IPS-20b (cell line): Measurements from ENCODE around the gene KCNMB1.
A peak's percentile ranks its signal among the peaks of the same experiment; 100 is the strongest.
"Not testable (repeated sequence)": the region's sequence is repeated elsewhere in the genome, so short reads cannot be mapped to it uniquely, and the experiment has no call there.

ENCODE experiments used
- H3K27ac ChIP-seq: one replicate; pipeline ENCODE4 v1.5.1; 2013; ENCODE audit warnings: low read length
- H3K27me3 ChIP-seq: 2 replicates; pipeline ENCODE4 v1.6.1; 2013; ENCODE audit warnings: mild to moderate bottlenecking, low read length, inconsistent platforms; ENCODE audit not compliant: insufficient read depth
- H3K36me3 ChIP-seq: 2 replicates; pipeline ENCODE4 v1.6.1; 2013; ENCODE audit warnings: low read depth, mild to moderate bottlenecking, inconsistent platforms, low read length, moderate library complexity; ENCODE audit not compliant: insufficient read depth
- H3K4me1 ChIP-seq: 2 replicates; pipeline ENCODE4 v1.6.1; 2013; ENCODE audit warnings: mild to moderate bottlenecking, control low read depth, inconsistent platforms, low read length, moderate library complexity; ENCODE audit not compliant: insufficient read depth
- H3K4me3 ChIP-seq: 2 replicates; pipeline ENCODE4 v1.5.1; 2013; ENCODE audit warnings: mild to moderate bottlenecking, low read length, inconsistent platforms
- H3K9ac ChIP-seq: 2 replicates; pipeline ENCODE4 v1.6.1; 2013; ENCODE audit warnings: low read depth, mild to moderate bottlenecking, inconsistent platforms, low read length, moderate library complexity
- H3K9me3 ChIP-seq: 2 replicates; pipeline ENCODE4 v1.6.1; 2013; ENCODE audit warnings: mild to moderate bottlenecking, low read depth, low read length, inconsistent platforms; ENCODE audit not compliant: insufficient read depth

KCNMB1 gene

DNA sequence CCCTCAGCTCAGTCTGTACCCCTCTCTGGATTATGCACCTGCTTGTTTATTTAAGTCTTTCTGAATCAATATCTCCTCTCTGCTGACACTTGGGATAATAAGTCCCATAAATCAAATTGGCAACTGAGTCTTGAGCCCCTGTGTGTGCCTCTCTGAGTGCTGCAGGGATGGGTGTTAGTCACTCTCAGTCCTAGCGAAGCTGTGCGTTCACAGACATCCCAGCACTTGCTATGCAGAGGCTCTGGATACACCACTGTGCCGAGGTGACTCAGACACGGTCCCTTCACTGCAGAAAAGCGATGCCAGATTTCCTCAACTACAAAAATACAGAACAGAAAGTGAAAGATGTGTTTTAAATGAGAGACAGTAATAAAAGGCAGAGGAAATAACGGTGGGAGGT lies 4.1 kb upstream of the KCNMB1 start:
- Histone ChIP-seq H3K36me3 (no peaks in the 10 kb centered on the region), H3K27ac (no peak overlapping the region), H3K4me3 (no peak overlapping the region), H3K4me1 (peaks cover 37% of the 10 kb centered on the region), H3K9me3 (no peaks in the 10 kb centered on the region), H3K27me3 (no peaks in the 10 kb centered on the region), H3K9ac (no peak overlapping the region)

DNA sequence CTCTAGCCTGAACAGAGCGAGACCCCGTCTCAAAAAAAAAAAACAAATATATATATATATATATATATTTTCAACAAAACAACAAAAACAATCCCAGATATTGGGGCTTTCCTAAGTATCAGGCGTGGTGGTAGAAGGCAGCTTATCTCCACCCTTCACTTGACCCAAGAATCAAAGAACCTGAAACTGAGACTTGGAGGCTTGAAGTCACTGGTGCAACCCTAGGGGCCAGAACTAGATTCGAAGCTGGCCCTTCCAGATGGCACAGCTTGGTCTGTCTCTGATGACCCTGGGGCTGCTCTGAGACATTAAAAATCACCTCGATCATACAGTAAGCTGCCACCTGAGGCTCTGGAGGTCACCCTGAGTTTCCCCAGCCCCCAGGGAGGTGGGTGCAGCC lies 1.3 kb upstream of the KCNMB1 start:
- Histone ChIP-seq H3K9me3 (no peaks in the 10 kb centered on the region), H3K36me3 (no peaks in the 10 kb centered on the region), H3K4me3 (no peak overlapping the region), H3K4me1 (peaks cover 17% of the 10 kb centered on the region), H3K27me3 (no peaks in the 10 kb centered on the region), H3K27ac (no peak overlapping the region), H3K9ac (no peak overlapping the region)

DNA sequence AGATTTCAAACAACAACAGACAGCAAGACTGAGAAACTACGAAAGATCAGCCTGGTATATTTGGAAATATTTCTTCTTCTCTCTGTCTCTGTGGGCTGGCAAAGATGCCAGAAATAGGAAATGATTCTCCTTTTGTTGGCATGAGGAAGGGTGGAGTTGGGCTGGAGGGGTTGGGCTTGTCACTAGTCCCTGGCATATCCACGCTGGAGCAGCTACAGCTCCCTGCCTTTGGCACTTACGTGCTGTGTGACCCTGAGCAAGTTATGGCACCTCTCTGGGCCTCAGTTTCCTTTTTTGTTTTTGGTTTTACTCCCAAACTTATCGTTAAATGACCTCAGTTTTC lies 354 bp upstream of the KCNMB1 start:
- Histone ChIP-seq H3K9me3 (no peaks in the 10 kb centered on the region), H3K36me3 (no peaks in the 10 kb centered on the region), H3K27me3 (no peaks in the 10 kb centered on the region), H3K4me1 (peaks cover 14% of the 10 kb centered on the region), H3K9ac (no peak overlapping the region), H3K27ac (no peak overlapping the region), H3K4me3 (no peak overlapping the region)

DNA sequence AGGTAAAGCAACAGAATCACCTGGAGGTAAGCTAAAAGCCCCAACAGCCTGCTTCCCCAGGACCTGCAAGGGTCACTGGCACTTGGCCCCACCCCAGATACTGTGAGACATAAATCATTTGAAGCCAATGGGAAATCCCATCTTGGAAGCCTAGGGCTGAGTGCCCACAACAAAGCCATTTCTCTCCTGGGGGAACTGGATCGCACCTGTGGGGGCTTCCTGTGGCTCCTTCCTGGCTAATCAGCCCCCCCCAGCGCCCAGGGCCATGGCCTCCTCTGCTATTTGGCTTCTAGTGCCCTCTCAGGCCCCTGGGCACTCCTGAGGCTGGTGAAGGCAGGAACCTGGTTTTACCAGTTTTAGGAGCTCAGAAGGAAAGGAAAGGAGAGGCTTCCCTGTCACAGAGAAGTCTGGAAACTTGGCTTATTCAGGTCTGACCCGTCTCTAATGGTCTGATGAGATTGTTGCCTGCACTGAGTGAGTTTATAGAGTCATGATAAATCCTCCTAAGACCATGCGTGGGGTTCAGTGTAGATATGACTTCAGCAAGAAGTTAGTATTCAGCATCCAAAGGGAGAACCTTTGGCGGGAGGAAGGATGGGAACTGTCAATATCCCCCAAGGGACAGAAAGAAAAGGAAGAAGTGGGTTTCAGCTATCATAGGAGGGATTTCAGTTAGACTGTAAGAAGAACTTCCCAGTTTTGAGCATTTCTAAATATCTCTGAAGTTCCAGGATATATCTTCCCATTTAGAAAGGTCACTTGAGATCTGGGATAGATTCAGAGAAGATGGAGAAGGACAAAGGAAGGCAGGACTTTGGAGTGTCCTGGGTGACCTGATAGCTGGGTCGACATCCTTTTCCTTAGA lies 1.2 kb downstream of the KCNMB1 start:
- Histone ChIP-seq H3K27me3 (no peaks in the 10 kb centered on the region), H3K4me3 (no peak overlapping the region), H3K27ac (no peak overlapping the region), H3K9ac (peak overlapping the region; percentile 31; the same call in 1 of the 2 replicates), H3K4me1 (peaks cover 7% of the 10 kb centered on the region; the same call in 1 of the 2 replicates), H3K36me3 (no peaks in the 10 kb centered on the region), H3K9me3 (no peaks in the 10 kb centered on the region)

DNA sequence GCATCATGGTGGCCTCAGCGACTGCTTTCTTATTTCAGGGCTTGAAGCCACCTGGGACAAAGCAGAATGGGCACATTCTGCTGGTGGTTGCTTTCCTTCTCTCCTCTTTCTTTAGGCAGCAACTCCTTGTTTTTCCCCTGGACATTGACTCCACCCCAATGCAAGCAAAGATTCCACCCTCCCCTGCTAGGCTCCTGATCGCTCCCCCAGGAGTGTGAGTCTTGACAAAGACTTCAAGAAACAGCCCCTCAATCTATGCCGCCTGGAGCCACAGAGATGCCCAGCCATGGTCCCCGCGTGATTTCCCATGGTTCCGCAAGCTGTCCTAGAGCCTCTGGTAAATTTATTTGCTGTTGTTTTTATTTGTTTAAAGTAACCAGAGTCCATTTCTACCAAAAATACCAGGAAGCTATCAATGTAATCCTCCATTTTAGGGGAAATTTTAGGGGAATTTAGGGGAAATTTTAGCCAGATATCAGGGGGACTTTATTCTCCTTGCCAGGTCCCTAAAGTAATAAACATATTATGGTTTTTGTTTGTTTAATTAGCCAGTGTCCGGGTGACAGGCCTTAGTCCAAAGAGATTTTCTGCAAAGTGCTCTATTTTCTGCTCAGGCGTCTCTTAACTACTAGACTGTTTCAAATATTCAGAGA lies 2.3 kb downstream of the KCNMB1 start:
- Histone ChIP-seq H3K9ac (no peak overlapping the region), H3K27me3 (no peaks in the 10 kb centered on the region), H3K27ac (no peak overlapping the region), H3K4me3 (no peak overlapping the region), H3K9me3 (no peaks in the 10 kb centered on the region), H3K4me1 (peaks cover 7% of the 10 kb centered on the region; the same call in 1 of the 2 replicates), H3K36me3 (no peaks in the 10 kb centered on the region)

DNA sequence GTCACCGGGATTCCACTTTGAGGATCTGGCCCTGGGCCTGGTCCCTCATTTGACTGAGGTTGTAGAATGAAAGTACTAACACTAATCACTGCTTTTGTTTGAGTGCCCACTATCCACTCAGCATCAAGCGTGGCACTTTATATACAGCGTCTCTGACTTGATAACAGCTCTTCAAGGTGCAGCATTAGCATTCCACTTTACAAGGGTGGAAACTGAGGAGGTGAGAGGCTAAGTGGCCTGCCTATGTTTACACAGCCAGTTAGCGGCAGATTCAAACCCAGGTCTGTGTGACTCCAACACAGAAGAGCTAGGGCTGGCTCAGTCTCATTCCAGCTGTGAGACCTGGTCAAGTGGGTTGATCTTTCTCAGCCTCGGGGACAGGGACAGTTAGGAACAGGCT lies 5.9 kb downstream of the KCNMB1 start:
- Histone ChIP-seq H3K9ac (no peak overlapping the region), H3K9me3 (no peaks in the 10 kb centered on the region), H3K4me3 (no peak overlapping the region), H3K4me1 (peaks cover 7% of the 10 kb centered on the region; the same call in 1 of the 2 replicates), H3K36me3 (no peaks in the 10 kb centered on the region), H3K27ac (no peak overlapping the region), H3K27me3 (no peaks in the 10 kb centered on the region)

DNA sequence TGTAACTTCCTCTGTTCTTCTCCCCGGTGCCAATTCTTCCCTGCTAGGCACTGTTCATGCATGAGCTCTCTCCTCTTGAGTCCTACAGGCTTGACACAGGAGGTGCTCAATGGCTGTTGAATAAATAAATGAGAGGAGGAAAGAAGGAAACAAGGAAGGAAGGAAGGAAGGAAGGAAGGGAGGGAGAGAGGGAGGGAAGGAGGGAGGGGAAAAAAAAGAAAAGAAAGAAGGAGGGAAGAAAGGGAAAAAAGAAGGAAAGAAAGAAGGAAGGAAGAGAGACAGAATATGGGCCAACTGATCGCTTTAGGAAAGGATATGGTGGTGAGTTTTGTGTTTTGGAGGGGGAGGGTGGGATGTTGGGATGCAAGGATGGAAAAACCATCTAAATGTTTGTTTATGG lies 6.4 kb downstream of the KCNMB1 start:
- no peaks in the 10 kb centered on the region for H3K9me3 ChIP-seq
- H3K4me1 ChIP-seq = peaks cover 7% of the 10 kb centered on the region; the same call in 1 of the 2 replicates
- H3K27ac ChIP-seq = no peak overlapping the region
- H3K9ac ChIP-seq = no peak overlapping the region
- no peak overlapping the region for H3K4me3 ChIP-seq
- H3K36me3 ChIP-seq = no peaks in the 10 kb centered on the region
- H3K27me3 ChIP-seq = no peaks in the 10 kb centered on the region

DNA sequence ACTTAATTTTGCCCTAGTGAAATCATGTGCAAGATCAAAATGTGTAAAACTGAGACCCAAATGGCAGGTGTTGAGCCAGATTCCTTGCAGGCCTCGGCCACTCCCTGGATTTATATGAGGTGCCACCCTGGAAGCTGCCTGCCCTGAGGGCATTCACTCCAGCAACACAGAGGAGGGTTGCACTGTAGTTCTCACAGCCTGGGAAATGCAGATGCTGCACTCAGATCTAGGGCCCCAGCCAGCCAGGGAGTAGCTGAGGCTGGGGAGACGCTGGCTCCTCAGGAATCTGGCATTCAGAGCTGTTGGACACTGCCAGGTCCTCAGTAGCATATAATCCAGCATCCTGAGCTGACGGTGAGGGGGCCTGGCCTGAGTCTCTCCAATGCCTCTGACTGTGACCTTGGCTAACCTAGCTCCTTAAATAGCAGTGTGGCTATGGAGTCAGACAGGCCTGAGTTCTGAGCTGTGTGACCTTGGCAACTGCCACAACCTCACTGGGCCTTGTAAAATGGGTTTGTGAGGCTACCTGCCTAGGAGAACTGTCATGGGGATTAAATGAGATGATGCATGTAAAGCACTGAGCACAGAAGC lies 8.7 kb downstream of the KCNMB1 start:
- Histone ChIP-seq H3K4me1 (no peaks in the 10 kb centered on the region), H3K27me3 (no peaks in the 10 kb centered on the region), H3K36me3 (no peaks in the 10 kb centered on the region), H3K4me3 (no peak overlapping the region), H3K9me3 (no peaks in the 10 kb centered on the region), H3K27ac (no peak overlapping the region), H3K9ac (no peak overlapping the region)

DNA sequence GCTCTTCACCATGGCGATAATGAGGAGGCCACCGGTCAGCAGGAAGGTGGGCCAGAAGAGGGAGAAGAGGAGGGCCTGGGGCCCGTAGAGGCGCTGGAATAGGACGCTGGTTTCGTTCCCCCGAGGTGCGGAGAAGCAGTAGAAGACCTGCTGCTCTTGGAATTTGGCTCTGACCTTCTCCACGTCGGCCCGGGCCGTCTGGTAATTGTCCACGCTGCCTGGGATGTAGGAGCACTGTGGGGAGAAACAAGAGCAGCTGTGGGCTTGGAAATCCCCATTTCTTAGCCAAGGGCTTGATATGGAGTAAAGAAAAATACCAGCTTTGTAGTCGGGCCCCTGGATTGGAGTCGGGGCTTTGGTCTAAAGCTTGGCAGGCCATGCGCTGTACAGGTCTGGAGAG lies 10.4 kb downstream of the KCNMB1 start:
- Histone ChIP-seq H3K36me3 (no peaks in the 10 kb centered on the region), H3K27me3 (no peaks in the 10 kb centered on the region), H3K9me3 (no peaks in the 10 kb centered on the region), H3K27ac (no peak overlapping the region), H3K9ac (no peak overlapping the region), H3K4me3 (no peak overlapping the region), H3K4me1 (no peaks in the 10 kb centered on the region)

DNA sequence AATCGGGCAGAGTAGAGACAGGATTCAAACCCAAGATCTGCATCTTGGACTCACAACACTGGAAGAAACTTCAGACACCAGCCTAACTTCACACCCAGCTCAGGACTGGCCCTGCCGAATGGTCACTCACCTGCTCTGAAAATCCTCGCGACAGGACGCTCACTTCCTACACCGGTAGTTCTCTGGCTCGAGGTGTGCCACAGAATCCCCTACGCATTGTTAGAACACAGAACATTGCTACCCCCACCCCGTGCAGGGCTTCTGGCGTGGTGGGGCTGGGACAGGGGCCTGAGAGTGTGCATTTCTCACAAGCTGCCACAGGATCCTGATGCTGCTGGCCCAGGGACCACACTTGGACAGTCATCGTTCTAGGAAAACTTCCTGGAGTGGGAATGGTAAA lies 12.1 kb downstream of the KCNMB1 start:
- Histone ChIP-seq H3K4me1 (no peaks in the 10 kb centered on the region), H3K9me3 (no peaks in the 10 kb centered on the region), H3K36me3 (no peaks in the 10 kb centered on the region)

DNA sequence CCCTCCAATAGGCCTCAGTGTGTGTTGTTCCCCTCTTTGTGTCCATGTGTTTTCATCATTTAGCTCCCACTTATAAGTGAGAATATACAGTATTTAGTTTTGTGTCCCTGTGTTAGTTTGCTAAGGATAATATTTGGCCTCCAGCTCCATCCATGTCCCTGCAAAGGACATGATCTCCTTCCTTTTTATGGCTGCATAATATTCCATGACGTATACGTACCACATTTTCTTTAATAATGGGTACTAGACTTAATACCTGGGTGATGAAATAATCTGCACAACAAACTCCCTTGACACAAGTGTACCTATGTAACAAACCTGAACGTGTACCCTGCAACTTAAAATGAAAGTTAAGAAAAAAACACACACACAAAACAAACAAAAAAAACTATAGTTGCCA lies 12.6 kb downstream of the KCNMB1 start:
- H3K4me1 ChIP-seq = not testable (repeated sequence)

More for the DNA sequence above, 12.1 kb downstream of the KCNMB1 start:
- no peak overlapping the region for H3K27ac ChIP-seq
- H3K9ac ChIP-seq = no peak overlapping the region
- no peak overlapping the region for H3K4me3 ChIP-seq
- H3K27me3 ChIP-seq = no peaks in the 10 kb centered on the region

DNA sequence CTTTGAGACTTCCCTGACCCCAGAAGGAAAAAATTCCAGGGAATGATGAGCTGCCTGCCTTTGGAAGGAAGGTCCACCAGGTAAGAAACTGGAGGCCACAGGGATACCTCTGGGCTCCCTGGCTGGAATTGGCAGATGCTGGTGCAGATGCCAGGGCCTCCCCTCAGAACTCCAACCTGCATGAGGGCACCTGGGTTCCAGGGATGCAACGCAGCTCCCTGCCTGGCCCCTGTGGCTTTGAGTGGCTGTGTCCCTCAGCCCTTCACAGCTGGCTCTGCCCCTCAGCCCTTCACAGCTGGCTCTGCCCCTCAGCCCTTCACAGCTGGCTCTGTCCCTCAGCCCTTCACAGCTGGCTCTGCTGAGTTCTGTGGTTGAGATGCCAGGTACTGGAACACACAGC lies 13.9 kb downstream of the KCNMB1 start:
- Histone ChIP-seq H3K4me3 (no peak overlapping the region), H3K27ac (no peak overlapping the region), H3K27me3 (no peaks in the 10 kb centered on the region), H3K36me3 (no peaks in the 10 kb centered on the region), H3K4me1 (no peaks in the 10 kb centered on the region), H3K9me3 (no peaks in the 10 kb centered on the region), H3K9ac (no peak overlapping the region)

More for the DNA sequence above, 12.6 kb downstream of the KCNMB1 start:
- H3K4me3 ChIP-seq, H3K9me3 ChIP-seq, H3K9ac ChIP-seq, H3K27ac ChIP-seq, H3K36me3 ChIP-seq, H3K27me3 ChIP-seq: not testable (repeated sequence)
